ENCODE data around the gene CCND1.

Gene CCND1

DNA sequence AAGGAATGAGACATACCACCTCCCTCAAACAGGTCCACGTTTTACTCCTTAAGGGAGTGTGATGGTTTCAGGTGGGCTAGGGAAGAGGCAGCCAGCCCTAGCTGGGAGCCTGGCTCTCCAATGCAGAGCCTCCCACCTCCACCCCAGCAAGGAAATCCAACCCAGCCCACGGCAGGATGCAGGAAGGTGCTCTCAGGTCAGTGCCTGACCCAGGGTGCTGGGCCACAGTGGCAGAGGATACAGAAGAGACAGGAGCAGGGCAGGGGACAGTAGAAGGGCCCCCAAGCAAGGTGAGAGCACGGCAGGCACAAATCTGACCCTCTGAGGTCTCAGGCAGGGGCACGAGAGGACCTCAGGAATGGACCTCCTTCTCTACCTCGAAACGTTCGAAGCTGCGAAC lies 26.9 kb upstream of the CCND1 start:
- Histone ChIP-seq H3K4me3 (ENCODE audit: low read depth in 1 of 2, low read length in 1 of 2) (no peak overlapping the region), H3K27ac (no peak overlapping the region), H3K27me3 (peaks cover 22% of the 10 kb centered on the region), H3K9me3 (no peaks in the 10 kb centered on the region), H3K4me1 (ENCODE audit: control insufficient read depth in 1 of 2, insufficient read depth in 1 of 2, low read depth in 1 of 2, low read length in 1 of 2) (peaks cover 7 to 8% of the 10 kb centered on the region in 2 experiments), H3K36me3 (no peaks in the 10 kb centered on the region)
- TF ChIP-seq, protein P1, sequence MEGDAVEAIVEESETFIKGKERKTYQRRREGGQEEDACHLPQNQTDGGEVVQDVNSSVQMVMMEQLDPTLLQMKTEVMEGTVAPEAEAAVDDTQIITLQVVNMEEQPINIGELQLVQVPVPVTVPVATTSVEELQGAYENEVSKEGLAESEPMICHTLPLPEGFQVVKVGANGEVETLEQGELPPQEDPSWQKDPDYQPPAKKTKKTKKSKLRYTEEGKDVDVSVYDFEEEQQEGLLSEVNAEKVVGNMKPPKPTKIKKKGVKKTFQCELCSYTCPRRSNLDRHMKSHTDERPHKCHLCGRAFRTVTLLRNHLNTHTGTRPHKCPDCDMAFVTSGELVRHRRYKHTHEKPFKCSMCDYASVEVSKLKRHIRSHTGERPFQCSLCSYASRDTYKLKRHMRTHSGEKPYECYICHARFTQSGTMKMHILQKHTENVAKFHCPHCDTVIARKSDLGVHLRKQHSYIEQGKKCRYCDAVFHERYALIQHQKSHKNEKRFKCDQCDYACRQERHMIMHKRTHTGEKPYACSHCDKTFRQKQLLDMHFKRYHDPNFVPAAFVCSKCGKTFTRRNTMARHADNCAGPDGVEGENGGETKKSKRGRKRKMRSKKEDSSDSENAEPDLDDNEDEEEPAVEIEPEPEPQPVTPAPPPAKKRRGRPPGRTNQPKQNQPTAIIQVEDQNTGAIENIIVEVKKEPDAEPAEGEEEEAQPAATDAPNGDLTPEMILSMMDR (IDR thresholded peaks at IDR 0.05): no peak

DNA sequence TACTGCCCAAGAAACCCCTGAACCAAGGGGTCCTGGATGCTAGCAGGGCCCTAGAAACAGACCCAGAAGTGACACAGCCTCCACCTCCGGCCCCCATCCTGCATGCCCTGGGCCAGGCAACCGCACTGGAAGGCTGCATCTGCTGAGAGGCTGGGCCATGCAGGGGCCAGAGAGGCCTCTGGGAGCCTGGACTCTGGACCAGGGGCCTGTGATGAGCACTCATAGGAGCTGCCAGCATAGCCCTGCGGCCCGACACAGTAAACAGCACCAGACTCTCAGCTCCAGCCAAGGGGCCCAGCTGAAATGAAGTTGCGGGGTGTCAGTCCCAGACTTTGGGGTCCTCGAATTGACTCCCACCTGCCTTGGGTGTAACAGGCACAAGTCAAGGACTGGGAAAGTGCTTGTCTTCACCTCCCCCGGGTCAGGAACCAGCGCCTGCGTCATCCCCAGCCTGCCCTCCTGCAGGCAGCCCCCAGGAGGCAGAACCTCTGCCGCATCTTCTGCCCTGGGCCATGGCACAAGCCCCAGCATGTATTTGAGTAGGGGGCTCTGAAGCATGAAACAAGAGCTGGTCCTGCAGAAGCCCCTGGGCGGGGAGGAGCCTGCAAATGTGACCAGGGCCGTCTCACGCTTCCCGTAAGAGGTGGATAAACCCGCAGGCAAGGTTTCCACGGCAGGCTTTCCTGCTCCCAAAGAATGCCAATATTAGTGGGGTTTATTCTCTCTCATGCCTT lies 25.2 kb upstream of the CCND1 start:
- TF ChIP-seq, protein P1 (IDR thresholded peaks at IDR 0.05): no peak
- H3K27me3 ChIP-seq: peaks cover 32% of the 10 kb centered on the region

DNA sequence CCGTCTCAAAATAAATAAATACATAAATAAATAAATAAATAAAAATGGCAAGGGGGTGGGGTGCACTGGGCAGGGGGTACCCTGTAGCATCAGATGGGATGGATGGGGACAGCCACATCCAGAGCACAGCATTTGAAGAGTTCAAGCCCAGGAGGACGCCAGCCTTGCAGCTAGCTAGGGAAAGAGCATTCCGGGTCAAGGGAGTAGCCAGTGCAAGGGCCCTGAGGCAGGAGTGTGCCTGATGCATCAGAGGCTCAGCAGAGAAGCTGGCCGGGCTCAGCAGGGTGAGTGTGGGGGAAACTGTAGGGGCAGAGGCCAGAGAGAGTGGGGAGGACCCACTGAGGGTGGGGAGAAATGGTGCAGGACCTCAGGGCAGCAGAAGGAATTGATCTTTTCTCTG lies 23.7 kb upstream of the CCND1 start:
- TF ChIP-seq, protein P1 (IDR thresholded peaks at IDR 0.05): no peak
- Histone ChIP-seq H3K36me3 (no peaks in the 10 kb centered on the region), H3K27me3 (peaks cover 35% of the 10 kb centered on the region), H3K4me1 (ENCODE audit: control insufficient read depth in 1 of 2, insufficient read depth in 1 of 2, low read depth in 1 of 2, low read length in 1 of 2) (no peaks in the 10 kb centered on the region), H3K4me3 (ENCODE audit: low read depth in 1 of 2, low read length in 1 of 2) (no peak overlapping the region), H3K9me3 (no peaks in the 10 kb centered on the region), H3K27ac (no peak overlapping the region)

More for the DNA sequence above, 25.2 kb upstream of the CCND1 start:
- Histone ChIP-seq H3K9me3 (no peaks in the 10 kb centered on the region), H3K27ac (no peak overlapping the region), H3K4me1 (ENCODE audit: control insufficient read depth in 1 of 2, insufficient read depth in 1 of 2, low read depth in 1 of 2, low read length in 1 of 2) (no peaks in the 10 kb centered on the region), H3K4me3 (ENCODE audit: low read depth in 1 of 2, low read length in 1 of 2) (no peak overlapping the region), H3K36me3 (no peaks in the 10 kb centered on the region)

DNA sequence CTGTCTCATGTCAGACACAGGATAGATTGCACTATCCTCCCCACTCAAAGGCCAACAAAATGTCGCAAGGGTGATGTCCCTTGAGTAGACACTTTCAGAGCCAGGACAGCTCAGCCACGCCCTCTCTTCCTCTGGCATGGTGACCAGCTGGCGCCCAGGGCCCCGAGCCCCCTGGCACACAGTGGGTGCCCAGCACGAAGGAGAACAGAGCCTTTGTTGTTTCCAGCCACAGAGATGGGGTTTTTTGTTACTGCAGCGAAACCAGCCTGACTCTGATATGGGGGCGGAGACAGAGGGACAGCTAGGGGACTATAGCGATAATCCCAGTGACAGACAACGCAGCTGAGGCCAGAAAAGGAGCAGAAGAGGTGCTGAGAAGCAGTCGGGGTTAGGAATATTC lies 23.3 kb upstream of the CCND1 start:
- Histone ChIP-seq H3K27me3 (peaks cover 35% of the 10 kb centered on the region), H3K9me3 (no peaks in the 10 kb centered on the region), H3K4me1 (ENCODE audit: control insufficient read depth in 1 of 2, insufficient read depth in 1 of 2, low read depth in 1 of 2, low read length in 1 of 2) (no peaks in the 10 kb centered on the region), H3K4me3 (ENCODE audit: low read depth in 1 of 2, low read length in 1 of 2) (no peak overlapping the region), H3K36me3 (no peaks in the 10 kb centered on the region), H3K27ac (no peak overlapping the region)
- TF ChIP-seq, protein P1 (IDR thresholded peaks at IDR 0.05): no peak

DNA sequence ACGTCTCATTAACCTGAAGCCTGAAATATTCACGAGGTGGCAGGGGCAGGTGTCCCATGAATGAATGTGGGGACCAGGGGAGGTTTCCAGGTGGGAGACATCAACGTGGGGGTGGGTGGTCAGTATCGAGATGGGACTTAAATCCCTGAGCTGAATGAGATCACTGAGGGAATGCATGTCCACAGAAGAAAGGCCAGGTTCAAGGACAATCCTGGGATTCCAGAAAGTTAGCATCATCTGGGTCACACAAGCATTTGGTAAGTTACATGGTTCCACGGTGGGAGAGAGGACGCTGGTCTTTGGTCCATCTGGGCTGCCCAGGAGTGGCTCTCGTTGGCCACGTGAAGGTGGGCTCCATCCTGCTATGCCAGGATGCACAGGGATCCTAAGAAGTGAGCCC lies 22.7 kb upstream of the CCND1 start:
- H3K27me3 ChIP-seq: peaks cover 35% of the 10 kb centered on the region
- H3K27ac ChIP-seq: no peak overlapping the region
- no peaks in the 10 kb centered on the region for H3K4me1 ChIP-seq (ENCODE audit: control insufficient read depth in 1 of 2, insufficient read depth in 1 of 2, low read depth in 1 of 2, low read length in 1 of 2)
- H3K36me3 ChIP-seq: no peaks in the 10 kb centered on the region
- TF ChIP-seq, protein P1 (IDR thresholded peaks at IDR 0.05): no peak
- no peak overlapping the region for H3K4me3 ChIP-seq (ENCODE audit: low read depth in 1 of 2, low read length in 1 of 2)
- H3K9me3 ChIP-seq: no peaks in the 10 kb centered on the region

Measured in neutrophil (primary cell).